Activated CD4-positive, CD25-positive, alpha-beta regulatory T cell treated with anti-CD3 and anti-CD28 coated beads, Interleukin-2, amount 50 U/mL, for 72 hours (primary cell): Measurements from ENCODE around the gene INPP5E.

Source experiments
- DNase-seq: peaks from one replicate; pipeline ENCODE4 v3.0.0; 2021

Gene INPP5E

GRCh38 chr9:136403915-136404800, 35.5 kb downstream of the INPP5E start:
- peak; percentile 54 for DNase-seq

- DNase-seq: peak; percentile 68
Measured at GRCh38 chr9:136403538-136403914, 36.1 kb downstream of the INPP5E start.

GRCh38 chr9:136402067-136402466, 37.6 kb downstream of the INPP5E start:
- DNase-seq: no peak

- DNase-seq: no peak
Measured at GRCh38 chr9:136401173-136401922, 38.3 kb downstream of the INPP5E start.

GRCh38 chr9:136400038-136400834, 39.4 kb downstream of the INPP5E start, which contains the start of gene SNAPC4:
Gene SNAPC4 (minus strand): TSS chr9:136400170. CDS start chr9:136398428, 1,742 bp downstream.
- DNase-seq: peak; percentile 92

GRCh38 chr9:136399176-136400037, 40.2 kb downstream of the INPP5E start:
- DNase-seq: peak; percentile 69

GRCh38 chr9:136398286-136398685, 41.4 kb downstream of the INPP5E start:
- DNase-seq: no peak

- no peak for DNase-seq
Measured at GRCh38 chr9:136397643-136398042, 42.0 kb downstream of the INPP5E start.

GRCh38 chr9:136396219-136396515, 43.5 kb downstream of the INPP5E start:
- no peak for DNase-seq

- DNase-seq: no peak
Measured at GRCh38 chr9:136395345-136396218, 44.1 kb downstream of the INPP5E start.

GRCh38 chr9:136395020-136395340, 44.7 kb downstream of the INPP5E start:
- DNase-seq: no peak

GRCh38 chr9:136394312-136395019, 45.2 kb downstream of the INPP5E start:
- DNase-seq: no peak

- DNase-seq: no peak
Measured at GRCh38 chr9:136393531-136393930, 46.1 kb downstream of the INPP5E start.

- no peak for DNase-seq
Measured at GRCh38 chr9:136392538-136393449, 46.9 kb downstream of the INPP5E start.

GRCh38 chr9:136391737-136392537, 47.7 kb downstream of the INPP5E start:
- DNase-seq: no peak

- no peak for DNase-seq
Measured at GRCh38 chr9:136389396-136389795, 50.2 kb downstream of the INPP5E start.

- no peak for DNase-seq
Measured at GRCh38 chr9:136387217-136387616, 52.4 kb downstream of the INPP5E start.

- no peak for DNase-seq
Measured at GRCh38 chr9:136386018-136386417, 53.6 kb downstream of the INPP5E start.

GRCh38 chr9:136385015-136385414, 54.6 kb downstream of the INPP5E start:
- no peak for DNase-seq
